Thyroid gland (tissue), 4 donors: ENCODE data around the gene PLCB4.

ENCODE experiments used
- POLR2A ChIP-seq, 2 donors: fragments of 450-650 bp; IDR thresholded peaks; one replicate each; pipeline ENCODE4 v1.6.1; 2017; ENCODE audit warnings: antibody characterized with exemption in 2 of 2, mild to moderate bottlenecking in 2 of 2, moderate library complexity in 1 of 2
- TF ChIP-seq, protein P1 (sequence below), 6 experiments: fragments of 200-600 bp in 3 of 6; fragments of 450-650 bp in 3 of 6; sonication (generic) in 3 of 6; IDR thresholded peaks; one replicate each; pipeline ENCODE4 v1.5.1; 2016 to 2019; ENCODE audit warnings: antibody characterized with exemption in 6 of 6, mild to moderate bottlenecking in 2 of 6, inconsistent platforms in 1 of 6, moderate library complexity in 1 of 6

DNA sequence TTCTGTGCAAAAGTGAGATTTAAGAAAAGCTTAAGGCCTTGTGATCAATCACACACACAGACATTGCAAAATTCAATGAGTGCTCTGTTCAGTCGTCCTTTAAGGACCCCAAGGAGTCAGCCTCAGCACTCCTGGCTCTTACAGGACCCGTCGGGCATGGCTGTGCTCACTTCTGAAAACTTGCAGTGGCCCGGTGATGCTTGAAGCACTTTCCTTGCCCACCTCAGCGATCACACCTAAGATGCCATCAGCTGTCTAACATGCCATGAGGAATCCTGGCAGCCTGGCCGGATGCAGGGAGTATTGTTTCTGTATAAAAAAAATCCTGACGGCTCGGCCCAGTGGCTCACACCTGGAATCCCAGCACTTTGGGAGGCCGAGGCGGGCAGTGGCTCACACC lies 344.1 kb downstream of the PLCB4 start:
- TF ChIP-seq, protein P1, sequence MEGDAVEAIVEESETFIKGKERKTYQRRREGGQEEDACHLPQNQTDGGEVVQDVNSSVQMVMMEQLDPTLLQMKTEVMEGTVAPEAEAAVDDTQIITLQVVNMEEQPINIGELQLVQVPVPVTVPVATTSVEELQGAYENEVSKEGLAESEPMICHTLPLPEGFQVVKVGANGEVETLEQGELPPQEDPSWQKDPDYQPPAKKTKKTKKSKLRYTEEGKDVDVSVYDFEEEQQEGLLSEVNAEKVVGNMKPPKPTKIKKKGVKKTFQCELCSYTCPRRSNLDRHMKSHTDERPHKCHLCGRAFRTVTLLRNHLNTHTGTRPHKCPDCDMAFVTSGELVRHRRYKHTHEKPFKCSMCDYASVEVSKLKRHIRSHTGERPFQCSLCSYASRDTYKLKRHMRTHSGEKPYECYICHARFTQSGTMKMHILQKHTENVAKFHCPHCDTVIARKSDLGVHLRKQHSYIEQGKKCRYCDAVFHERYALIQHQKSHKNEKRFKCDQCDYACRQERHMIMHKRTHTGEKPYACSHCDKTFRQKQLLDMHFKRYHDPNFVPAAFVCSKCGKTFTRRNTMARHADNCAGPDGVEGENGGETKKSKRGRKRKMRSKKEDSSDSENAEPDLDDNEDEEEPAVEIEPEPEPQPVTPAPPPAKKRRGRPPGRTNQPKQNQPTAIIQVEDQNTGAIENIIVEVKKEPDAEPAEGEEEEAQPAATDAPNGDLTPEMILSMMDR (IDR thresholded peaks at IDR 0.05) = no peak
- TF ChIP-seq POLR2A (IDR thresholded peaks at IDR 0.05) = no peak
